Glomerular visceral epithelial cell (primary cell): ENCODE results near the gene BAIAP2.
"Not testable (repeated sequence)": the region's sequence is repeated elsewhere in the genome, so short reads cannot be mapped to it uniquely, and the experiment has no call there.

Experiments used
- DNase-seq: peaks from one replicate; pipeline ENCODE4 v3.0.0-alpha.2; 2016; ENCODE audit errors: extremely low spot score

BAIAP2 gene

DNA sequence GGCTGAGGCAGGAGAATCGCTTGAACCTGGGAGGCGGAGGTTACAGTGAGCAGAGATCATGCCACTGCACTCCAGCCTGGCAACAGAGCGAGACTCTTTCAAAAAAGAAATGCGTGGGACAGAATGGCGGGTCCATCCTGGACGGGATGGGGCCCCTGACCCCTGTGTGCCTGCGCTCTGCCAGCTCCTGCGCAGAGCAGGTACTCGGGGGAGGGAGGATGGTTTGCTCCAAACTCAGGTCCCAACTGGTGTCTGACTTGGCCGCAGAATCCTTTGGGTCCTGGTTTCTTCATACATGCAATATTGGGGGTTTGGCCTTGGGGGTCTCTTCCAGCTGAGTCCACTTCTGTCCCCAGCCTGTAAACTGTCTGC is 33.0 kb upstream of the BAIAP2 start:
- no peak for DNase-seq

DNA sequence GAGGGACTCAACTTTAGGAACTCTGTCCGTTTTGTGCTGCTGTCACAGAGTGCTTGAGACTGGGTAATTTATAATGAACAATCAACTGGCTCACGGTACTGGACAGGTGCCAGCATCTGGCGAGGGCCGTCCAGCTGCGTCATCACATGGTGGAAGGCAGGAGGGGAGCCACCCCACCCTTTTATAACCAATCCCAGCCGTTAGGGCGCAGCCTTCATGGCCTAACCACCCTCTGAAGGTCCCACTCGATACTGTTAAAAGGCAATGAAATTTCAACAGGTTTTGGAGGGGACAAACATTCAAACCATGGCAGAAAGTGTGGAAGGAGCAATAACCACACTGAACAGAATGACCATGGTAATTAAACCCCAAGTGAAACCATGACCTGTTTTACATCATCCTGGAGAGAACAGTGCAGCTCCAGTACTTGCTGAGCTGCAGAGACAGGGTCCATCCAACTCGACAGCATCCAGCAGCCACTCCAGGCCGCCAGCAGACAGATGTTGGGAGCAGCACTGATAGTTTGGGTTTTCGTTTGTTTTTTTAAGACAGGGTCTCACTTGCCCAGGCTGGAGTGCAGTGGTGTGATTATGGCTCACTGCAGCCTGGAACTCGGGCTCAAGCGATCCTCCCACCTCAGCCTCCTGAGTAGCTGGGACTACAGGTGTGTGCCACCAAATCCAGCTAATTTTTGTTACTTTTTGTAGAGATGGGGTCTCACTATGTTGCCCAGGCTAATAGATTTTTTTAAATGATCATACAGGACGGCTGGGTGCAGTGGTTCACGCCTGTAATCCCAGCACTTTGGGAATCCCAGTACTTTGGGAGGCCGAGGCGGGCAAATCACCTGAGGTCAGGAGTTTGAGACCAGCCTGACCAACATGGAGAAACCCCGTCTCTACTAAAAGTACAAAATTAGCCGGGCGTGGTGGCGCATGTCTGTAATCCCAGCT is 32.3 kb upstream of the BAIAP2 start:
- DNase-seq = peak; percentile 54

DNA sequence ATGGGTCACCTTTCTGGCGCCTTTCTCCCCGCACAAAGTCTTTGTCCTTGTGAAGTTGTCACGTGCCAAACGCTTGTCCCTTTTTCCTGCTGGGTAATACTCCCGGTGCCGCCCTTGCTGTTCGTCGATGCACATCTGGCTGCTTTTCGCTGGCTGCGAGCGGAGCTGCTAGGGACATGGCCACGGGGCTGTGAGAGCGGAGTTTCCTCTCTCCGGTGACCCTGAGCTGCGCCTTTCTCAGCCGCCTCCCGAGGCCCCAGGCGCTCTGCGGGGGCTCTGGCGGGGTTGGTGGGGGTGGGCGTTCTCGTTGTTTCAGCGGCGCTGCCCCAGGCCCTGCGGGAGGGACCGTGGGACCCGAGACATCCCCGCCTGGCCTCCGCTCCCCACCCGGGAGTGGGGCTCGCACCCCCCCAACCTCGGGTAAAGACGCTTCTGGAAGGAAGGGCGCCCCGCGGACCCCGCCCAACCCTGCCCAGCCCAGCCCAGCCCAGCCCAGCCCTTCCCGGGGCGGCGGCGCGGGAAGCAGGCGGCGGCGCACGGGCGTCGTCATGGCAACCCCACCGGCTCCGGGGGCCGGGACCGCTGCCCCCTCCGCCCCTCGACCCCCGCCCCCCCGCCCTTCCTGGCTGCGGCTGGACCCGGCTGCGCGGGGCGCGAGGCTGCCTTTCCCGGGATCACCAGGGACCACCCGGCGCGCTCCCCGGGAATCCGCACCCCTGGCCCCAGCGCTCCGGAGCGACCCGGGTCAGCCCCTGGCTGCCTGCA is 31.1 kb upstream of the BAIAP2 start:
- no peak for DNase-seq

DNA sequence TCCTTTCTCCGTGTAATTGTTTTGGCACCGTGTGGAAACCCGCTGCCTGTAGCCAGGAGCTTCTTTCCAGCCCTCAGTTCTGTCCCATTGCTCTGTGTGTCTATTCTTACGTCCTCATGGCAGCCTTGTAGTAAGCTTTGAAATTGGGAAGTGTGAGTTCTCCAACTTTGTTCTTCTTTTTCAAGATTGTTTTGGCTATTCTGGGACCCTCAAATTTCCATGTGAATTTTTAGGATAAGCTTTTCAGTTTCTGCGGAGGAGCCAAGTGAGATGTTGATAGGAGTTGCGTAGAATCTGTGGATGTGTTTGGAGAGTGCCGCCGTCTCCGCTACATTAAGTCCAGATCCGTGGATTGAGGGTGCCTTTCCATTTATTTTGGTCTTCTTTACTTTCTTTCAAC is 28.1 kb upstream of the BAIAP2 start:
- no peak for DNase-seq

DNA sequence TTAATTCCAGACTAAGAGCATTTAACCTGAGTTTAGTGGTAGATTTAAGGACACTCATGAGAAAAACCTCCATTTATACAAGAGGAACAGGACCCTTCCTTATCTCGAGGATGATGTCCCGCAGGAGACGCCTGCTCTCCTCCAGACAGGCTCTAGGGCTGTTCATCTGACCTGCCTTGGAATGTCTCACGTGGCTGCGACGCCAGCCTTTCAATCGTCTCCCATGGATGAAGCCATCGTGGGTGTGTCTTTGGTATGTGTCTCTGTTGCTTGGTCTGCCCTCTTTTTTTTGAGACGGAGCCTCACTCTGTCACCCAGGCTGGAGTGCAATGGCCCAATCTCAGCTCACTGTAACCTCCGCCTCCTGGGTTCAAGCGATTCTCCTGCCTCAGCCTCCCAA is 26.8 kb upstream of the BAIAP2 start:
- no peak for DNase-seq

DNA sequence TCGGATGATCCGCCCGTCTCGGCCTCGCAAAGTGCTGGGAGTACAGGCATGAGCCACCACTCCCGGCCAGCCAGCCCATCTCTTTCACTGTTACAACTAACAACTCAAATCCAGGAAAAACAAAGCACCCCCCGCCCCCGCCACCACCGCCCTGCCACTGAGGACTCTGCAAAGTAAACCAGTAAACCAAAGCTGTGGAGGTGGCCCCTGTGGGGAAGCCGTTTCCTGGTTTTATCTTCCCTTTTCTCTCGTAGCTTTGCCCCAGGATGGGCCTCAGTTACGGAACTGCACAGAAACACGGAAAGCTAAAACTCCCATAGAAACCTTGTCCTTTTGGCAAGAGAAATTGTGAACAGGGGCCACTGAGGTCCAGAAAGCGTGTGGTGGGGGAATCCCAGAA is 25.8 kb upstream of the BAIAP2 start:
- DNase-seq = no peak

DNA sequence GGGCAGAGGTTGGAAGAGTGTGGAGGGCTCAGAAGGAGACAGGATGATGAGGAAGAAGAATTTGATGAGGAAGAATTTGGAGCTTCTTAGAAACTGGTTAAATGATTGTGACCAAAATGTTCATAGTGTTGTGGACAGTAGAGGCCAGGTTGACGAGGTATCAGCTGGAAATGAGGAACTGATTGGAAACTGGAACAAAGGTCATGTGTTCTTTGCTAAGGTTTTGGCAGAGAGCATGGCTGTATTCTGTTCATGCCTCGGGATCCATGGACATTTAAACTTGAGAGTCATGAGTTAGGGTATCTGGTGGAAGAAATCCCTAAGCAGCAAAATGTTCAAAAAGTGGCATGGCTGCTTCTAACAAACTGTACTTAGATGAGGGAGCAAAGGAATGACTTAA is 24.0 kb upstream of the BAIAP2 start:
- no peak for DNase-seq

DNA sequence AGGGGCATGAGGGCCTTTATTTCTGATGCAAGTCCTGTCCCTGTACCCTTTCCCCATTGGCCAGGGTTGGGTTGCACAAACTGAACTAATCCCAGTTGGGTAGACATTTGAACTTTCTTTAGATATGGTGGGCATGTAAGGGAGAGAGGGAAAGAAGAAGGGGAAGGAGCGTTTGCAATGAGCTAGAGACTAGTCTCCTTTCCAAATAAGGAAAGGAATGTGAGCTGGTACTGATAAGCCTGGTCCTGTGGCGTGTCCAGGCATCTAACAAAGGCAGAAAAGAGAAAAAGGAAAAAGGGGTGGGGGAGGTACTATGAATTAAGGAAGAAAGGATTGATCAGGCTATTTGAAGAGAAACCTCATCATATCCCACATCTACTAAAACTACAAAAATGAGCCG is 23.0 kb upstream of the BAIAP2 start:
- DNase-seq = no peak

DNA sequence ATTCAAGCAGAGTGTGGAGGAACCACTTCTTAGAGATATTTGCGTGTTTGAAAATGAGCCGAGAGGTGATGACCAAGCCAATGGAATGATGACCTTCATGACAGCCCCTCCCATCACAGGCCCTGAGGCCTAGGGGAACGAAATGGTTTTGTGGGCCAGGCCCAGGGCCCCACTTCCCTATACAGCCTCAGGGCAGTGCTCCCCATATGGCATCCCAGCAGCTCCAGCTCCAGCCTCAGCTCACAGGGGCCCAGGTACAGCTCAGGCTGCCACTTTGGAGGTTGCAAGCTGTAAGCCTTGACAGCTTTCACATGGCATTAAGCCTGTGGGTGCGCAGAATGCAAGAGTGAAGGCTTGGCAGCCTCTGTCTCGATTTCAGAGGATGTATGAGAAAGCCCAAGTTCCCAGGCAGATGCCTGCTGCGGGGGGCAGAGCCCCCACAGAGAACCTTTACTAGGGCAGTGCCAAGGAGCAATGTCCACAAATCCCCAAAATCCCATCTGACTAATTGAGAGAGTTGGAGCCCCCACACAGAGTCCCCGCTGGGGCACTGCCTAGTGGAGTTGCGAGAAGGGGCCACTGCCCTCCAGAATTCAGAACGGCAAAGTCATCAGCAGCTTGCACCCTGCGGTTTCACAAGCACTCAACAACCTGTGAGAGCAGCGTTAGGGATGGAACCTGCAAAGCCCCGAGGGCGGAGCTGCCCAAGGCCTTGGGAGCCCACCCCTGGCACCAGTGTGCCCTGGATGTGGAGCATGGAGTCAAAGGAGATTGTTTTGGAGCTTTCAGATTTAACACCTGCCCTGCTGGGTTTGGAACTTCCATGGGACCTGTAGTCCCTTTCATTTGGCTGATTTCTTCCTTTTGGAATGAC is 22.1 kb upstream of the BAIAP2 start:
- no peak for DNase-seq

DNA sequence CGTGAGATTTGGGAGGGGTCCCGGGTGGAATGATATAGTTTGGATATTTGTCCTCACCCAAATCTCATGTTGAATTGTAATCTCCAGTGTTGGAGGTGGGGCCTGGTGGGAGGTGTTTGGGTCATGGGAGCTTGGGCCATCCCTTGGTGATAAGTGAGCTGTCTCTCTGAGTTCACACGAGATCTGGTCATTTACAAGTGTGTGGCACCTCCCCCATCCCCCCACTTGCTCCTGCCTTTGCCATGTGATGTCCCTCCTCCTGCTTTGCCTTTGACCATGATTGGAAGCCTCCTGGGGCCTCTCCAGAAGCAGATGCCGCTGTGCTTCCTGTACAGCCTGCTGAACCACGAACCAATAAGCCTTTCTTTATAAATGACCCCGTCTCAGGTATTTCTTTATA is 21.3 kb upstream of the BAIAP2 start:
- DNase-seq = no peak

DNA sequence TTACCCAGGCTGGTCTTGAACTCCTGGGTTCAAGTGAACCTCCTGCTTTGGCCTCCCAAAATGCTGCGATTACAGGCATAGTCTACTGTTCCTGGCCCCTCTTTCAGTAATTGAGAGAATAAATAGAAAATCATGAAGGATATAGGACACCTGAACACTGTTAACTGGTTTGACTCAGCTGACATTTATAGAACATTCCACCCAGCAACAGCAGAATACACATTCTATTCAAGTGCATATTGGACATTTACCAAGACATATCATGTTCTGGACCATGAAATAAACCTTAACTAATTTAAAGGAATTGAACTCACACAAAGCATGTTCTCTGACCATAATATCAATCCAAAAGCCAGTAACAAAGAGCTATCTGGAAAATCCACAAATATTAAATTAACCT is 19.8 kb upstream of the BAIAP2 start:
- DNase-seq = no peak

DNA sequence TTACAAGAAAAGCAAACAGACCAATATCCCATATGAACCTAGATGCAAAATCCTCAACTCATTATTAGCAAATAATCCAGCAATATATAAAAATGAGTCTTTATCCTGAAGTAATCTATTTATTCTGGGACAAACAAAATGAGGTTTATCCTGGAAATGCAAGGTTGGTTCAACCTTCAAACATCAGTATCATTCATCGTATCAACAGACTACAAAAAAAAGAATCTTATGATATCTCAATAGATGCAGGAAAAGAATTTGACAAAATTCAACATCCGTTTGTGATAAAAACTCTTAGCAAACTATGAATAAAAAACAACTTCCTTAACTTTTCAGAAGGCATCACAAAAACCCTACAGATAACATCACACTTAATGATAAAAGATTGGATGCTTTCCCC is 18.4 kb upstream of the BAIAP2 start:
- no peak for DNase-seq

DNA sequence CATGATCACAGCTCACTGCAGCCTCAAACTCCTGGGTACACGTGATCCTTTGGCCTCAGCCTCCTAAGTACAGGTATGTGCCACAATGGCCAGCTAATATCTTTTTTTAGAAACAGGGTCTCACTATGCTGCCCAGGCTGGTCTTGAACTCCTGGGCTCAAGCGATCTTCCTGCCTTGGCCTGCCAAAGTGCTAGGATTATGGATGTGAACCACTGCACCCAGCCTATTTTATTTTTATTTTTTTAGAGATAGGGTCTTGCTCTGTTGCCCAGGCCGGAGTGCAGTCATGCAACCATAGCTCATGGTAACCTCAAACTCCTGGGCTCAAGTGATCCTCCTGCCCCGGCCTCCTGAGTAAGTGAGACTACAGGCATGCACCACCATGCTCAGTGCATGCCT is 17.6 kb upstream of the BAIAP2 start:
- DNase-seq = not testable (repeated sequence)

DNA sequence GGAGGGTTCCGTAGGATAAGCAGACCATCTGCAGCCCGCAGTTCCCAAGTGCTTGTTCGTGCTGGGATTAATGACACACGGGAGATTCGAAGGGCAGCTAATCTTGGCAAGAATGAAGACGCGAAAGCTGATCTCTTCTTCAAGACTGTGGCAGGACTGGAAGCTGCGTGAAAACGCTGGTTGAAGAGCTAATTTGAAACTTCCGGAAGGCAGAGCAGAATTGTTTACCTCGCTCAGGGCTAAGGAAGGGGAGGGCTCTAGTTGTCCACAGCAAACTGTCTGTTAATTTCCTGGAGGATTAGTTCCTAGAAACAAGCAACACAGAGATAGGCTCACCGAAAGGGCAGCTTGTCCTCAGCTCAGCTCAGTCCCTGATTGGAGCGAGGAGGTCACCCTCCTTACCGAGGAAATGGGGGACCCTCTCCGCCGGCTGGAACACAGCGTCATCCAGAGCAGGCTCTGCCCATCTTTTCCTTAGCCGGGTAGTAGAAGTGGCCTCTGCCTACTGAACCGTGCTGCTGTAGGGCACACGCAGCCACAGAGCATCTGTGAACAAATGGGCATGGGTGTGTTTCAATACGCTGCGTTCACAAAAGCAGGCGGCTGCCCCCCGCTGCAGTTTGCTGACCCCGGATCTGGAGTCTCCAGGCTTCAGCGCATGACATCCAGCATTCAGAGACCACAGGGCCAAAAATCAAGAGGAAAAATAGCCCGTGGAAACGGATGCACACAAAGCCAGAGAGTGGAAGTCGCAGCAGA is 16.7 kb upstream of the BAIAP2 start:
- DNase-seq = peak; percentile 21

DNA sequence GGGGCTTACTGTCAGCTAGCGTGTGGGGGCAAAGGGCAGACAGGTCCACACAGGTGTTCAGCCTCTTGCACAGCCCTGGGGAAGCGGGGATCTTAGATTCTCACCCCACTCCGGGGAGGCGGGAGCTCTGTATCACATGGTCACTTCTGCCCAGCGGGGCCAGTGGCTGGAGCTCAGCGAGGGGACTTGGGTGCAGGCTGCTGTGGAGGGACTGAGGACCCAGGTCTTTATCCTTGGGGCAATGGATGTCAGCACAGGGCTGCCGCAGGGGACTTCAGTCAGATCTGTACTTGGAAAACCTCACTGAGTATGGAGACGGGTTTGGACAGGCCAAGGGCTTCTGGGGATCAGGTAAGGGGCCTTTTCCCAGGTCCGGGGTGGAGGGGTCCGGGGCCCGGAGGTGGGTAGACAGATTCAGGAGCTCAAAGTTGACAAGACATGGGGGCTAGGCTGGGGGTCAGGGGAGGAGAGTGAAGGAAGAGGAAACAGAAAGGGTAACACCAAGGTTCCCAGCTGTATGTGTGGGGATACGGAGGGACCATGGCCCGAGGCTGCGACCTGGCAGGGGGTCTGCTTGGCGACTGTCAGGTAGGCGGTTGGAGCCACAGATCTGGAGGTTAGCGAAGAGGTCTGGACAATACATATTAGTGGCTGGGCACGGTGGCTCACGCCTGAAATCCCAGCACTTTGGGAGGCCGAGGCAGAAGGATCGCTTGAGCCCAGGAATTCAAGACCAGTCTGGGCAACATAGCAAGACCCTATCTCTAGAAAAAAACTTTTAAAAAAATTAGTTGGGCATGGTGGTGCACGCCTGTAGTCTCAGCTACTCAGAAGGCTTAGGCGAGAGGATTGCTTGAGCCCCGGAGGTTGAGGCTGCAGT is 15.1 kb upstream of the BAIAP2 start:
- no peak for DNase-seq

DNA sequence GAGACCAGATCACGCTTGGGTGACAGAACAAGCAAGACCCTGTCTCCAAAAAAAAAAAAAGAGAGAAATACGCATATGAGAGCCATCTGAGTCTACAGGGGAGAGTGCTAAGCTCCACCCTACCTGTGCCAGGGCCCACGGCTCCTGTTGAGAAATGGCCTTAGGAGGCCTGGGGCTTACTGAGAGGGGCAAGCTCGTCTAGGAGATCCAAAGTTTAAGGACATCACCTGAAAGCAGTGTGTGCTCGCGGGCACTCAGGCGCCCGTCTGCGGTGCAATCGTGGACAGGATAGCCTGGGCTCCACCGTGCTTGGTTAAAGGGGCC is 14.5 kb upstream of the BAIAP2 start:
- no peak for DNase-seq

DNA sequence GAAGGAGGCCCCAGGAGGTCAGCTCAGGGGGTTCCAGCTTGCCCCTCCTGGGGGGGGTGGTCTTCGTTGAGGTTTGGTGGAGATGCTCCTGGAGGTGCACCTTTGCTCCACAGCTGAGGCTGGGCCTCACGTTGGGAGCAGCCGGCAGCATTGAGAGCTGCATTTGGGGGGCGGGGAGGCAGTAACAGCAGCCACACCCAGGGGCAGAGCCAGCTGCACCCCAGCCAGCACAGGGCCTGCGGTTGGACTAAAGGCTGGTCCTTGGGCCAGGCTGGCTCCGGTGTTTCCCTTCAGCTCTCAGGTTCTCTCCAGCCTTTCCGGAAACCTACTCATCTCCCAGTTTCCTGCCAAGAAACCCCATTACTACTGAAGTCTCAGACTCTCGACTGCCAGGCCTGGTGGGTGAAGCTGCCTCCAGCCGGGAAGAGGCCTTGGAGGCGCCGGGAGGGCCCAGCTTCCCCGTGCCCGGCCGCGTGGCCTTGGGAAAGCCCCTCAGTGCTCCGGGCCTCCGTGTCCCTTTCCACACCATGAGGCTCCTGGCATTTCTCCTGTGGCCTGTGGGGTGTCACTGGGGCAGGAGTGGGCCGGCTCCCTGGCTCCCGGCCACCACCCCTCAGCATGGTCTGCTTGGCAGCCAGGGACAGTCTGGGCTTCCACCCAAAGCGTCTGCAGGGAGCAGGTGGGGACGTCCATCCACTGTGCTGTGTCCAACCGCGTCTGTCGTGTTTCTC is 14.0 kb upstream of the BAIAP2 start:
- DNase-seq = no peak

DNA sequence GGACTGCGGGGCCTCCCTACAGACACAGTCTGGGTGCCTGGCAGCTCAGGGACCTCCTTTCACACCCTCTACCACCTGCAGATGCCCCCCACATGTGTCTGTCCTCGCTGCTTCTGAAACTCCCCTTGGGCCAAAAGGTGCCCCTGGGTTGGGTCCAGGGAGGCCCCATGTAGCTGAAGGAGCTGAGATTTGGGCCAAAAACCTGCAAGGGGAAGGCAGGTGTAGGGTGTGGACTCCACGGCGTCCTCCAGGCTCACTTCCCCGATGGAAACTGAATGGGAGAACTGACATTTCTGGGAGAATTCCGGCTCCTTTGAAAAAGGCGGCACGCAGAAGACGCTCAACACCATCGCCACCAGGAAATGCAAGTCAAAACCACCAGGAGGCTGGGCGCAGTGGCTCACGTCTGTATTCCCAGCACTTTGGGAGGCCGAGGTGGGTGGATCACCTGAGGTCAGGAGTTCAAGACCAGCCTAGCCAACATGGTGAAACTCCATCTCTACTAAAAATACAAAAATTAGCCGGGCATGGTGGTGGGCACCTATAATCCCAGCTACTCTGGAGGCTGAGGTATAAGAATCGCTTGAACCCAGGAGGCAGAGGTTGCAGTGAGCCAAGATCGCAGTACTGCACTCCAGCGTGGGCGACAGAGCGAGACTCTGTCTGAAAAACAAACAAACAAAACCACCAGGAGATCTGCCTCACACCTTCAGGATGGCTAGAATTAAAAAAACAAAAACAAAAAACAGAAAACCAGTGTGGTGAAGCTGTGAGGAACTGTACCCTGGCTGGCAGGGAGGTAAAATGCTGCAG is 13.2 kb upstream of the BAIAP2 start:
- no peak for DNase-seq

DNA sequence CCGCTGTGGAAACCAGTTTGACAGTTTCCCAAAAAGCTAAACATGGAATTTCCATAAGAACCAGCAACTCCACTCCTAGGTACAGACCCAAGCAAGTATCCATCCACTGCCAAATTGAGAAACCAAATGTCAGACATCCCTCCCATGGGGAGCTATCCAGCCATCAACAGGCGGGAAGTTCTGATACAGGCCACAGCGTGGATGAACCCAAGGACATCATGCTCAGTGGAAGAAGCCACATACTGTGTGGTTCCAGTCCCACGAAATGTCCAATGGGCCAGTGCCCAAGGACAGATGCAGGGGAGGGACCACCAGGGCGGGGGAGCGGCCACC is 12.6 kb upstream of the BAIAP2 start:
- DNase-seq = no peak
